GM03348 (cell line): Measurements from ENCODE around the gene THBS4.

Experiments
- DNase-seq: peaks from one replicate; pipeline ENCODE4 v3.0.0; 2012; ENCODE audit warnings: low spot score

The THBS4 gene

DNA sequence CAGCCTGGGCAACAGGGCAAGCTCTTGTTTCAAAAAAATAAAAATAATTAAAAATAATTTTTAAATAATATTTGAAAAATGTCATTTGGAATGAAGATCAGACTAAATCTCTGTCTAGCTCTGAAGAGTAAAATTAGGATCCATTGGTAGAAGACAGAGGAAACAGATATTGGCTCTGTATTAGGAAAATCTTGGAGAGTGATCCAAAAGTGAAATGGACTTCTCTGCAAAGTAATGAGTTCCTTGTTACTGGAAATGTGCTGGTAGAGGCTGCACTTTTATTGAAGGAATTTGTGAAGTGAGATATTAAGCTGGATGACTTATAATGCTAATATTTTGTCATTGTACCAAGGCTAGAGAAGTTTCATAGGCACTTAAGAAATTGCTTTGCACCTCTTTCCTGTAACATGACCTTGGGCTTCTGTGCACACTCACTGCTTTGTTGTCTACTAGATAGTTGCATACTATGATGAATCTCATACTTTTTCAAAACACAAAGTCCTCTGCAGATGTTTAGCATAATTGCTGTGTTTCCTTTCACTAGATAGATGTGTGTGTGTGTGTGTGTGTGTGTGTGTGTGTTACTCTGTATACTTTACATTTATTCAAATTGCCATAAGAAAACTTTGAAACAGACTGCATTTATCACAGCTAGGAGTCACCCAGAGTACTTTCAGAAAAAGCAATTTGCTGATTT is 13.1 kb downstream of the THBS4 start:
- no peak for DNase-seq

- no peak for DNase-seq
These were observed 17.3 kb downstream of the THBS4 start for GRCh38 chr5:80052464-80052863.

GRCh38 chr5:80054682-80055081 is 19.5 kb downstream of the THBS4 start:
- DNase-seq: peak; percentile 61

DNA sequence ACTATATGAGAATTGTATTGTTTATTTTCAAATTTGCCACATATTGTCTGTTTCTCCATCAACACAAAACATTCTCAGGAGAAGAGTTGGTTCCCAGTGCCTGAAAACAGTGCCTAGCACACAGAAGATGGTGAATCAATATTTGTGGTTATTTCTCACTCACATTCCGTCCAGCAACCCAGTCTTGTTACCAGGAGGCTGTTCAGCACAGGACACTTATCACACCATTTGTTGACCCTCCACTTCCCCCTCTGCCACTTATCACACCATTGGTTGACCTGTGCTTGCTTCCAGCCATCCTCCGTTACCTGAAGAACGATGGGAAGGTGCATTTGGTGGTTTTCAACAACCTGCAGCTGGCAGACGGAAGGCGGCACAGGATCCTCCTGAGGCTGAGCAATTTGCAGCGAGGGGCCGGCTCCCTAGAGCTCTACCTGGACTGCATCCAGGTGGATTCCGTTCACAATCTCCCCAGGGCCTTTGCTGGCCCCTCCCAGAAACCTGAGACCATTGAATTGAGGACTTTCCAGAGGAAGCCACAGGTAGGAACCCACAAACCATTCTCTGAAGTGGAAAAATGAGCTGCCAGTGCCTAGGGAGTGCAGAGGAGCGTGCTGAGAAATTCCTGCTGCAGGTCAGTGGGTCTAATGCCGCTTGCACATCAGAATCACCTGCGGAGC is 20.5 kb downstream of the THBS4 start:
- no peak for DNase-seq

GRCh38 chr5:80057099-80057498 is 22.0 kb downstream of the THBS4 start:
- DNase-seq: no peak

- peak; percentile 39 for DNase-seq
These were observed 22.8 kb downstream of the THBS4 start for GRCh38 chr5:80057921-80058320.

GRCh38 chr5:80059354-80059980 is 24.3 kb downstream of the THBS4 start:
- no peak for DNase-seq

DNA sequence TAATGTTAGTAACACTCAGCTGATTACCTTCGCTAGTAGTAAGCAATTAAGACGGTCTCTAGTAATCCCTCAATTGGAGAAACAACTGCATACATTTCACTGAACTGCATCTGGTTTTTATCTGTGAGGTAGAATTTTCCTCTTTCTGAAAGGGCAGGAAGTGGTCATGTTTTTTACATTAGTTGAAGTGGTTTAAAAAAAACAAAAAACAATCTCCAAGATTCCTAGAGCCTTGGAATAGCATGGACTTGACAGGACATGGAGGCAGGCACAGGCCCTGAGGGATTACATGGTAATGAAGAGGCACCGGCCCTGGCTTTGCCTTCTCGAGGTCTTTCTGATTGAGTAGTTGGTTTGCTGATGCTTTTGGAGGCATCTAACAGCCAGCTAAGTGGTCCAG is 25.8 kb downstream of the THBS4 start:
- DNase-seq: peak; percentile 47

DNA sequence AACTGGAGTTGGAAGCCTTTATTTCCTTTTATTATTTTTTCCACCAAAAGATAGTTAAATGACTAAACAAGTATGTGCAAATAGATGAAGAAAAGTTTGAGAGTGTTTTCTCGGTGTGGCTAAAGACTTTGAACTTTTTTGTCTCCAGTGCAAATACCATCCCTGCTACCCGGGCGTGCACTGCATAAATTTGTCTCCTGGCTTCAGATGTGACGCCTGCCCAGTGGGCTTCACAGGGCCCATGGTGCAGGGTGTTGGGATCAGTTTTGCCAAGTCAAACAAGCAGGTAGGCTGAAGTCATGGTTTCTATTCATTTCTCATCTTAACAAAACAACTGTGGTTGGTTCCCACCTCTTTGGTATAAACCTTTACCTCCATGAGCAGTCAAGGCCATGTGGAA is 26.4 kb downstream of the THBS4 start:
- no peak for DNase-seq

- peak; percentile 65 for DNase-seq
These were observed 29.0 kb downstream of the THBS4 start for GRCh38 chr5:80064124-80064523.

DNA sequence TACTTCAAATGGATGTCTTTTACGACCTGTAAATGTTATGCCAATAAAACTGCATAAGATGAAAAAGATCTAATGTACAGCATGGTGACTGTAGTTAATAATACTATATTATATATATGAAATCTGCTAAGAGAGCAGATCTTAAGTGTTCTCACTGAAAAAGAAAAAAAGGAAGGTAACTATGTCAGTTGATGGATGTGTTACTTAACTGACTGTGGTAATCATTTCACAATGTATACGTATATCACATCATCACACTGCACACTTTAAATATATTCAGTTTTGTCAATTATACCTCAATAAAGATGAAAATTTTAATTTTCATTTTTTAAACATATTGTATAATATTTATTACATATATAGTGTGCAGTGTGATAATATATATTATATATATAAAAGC is 31.9 kb downstream of the THBS4 start:
- no peak for DNase-seq

DNA sequence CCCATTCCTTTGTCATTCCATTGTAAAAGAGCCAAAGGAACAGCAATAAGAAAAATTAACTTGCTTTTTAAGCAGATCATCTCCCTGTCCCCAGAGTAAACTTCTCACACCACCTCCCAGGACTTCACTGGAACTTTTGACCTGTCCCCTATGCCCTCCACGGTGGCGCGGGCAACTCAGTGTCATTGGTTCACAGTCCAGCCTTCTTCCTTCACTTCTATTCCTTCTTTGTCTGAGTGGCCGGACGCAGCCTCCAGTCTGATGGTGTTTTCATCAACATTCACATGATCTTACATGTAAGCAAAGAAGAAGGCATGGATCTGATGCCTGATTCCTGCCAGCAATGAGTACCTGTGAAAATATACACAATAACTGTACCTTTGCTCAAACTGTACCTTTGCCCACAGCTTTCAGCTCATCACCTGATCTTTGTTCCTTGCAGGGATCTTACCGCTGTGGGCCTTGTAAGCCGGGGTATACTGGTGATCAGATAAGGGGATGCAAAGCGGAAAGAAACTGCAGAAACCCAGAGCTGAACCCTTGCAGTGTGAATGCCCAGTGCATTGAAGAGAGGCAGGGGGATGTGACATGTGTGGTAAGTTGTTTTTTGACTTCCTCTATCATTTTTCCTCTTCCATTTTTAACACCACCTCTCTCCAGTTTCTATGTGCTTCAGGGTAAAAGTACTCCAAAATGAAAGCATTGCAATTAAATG is 32.5 kb downstream of the THBS4 start:
- DNase-seq: no peak

DNA sequence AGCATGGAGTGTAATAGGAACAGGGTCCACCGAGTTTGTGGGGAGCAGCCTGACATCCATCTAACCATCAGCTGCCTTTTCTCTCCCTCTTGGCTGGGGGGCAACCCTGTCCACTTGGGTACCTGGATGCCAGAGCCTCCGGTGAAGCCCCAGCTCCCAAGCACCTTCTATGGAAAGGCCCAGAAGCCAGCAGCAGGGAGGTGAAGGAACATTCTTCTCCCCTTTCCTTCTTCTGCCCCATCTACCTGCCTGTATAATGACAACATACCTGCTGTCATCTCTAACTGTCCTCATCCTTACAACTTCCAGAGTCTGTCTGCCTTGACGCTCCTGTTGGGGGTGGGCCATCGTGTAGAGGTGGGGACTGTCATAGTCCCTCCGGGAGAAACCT is 33.1 kb downstream of the THBS4 start:
- no peak for DNase-seq

- DNase-seq: no peak
These were observed 33.6 kb downstream of the THBS4 start for GRCh38 chr5:80068775-80069174.

DNA sequence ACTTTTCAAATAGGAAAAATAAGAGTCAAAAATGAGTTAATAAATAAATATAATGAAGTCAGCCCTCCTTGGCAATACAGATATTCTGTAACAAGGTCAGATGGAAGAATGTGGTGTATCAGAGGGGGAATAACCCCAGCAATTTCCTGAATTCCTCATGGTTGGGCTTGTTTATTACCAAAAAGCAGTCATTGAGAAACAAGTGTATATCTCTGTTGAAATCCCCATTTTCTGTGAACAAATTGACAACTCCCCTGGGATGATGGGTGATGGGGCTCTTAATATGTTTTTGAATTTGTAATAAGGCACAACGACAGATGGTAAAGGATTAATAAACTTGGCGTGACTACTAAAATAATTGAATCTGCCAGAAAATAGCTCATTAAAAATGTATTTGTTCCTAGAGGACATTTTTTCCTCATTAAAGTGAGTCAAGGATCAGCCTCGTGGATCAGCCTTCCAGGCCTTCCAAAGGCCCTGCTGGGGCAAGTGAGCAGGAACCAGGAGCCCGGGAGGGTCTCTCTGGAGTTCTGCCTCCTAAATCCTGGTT is 34.2 kb downstream of the THBS4 start:
- DNase-seq: peak; percentile 67

GRCh38 chr5:80069918-80070318 is 34.8 kb downstream of the THBS4 start:
- DNase-seq: peak; percentile 58

GRCh38 chr5:80070338-80071056 is 35.3 kb downstream of the THBS4 start:
- DNase-seq: no peak

- DNase-seq: no peak
These were observed 36.4 kb downstream of the THBS4 start for GRCh38 chr5:80071510-80072021.

DNA sequence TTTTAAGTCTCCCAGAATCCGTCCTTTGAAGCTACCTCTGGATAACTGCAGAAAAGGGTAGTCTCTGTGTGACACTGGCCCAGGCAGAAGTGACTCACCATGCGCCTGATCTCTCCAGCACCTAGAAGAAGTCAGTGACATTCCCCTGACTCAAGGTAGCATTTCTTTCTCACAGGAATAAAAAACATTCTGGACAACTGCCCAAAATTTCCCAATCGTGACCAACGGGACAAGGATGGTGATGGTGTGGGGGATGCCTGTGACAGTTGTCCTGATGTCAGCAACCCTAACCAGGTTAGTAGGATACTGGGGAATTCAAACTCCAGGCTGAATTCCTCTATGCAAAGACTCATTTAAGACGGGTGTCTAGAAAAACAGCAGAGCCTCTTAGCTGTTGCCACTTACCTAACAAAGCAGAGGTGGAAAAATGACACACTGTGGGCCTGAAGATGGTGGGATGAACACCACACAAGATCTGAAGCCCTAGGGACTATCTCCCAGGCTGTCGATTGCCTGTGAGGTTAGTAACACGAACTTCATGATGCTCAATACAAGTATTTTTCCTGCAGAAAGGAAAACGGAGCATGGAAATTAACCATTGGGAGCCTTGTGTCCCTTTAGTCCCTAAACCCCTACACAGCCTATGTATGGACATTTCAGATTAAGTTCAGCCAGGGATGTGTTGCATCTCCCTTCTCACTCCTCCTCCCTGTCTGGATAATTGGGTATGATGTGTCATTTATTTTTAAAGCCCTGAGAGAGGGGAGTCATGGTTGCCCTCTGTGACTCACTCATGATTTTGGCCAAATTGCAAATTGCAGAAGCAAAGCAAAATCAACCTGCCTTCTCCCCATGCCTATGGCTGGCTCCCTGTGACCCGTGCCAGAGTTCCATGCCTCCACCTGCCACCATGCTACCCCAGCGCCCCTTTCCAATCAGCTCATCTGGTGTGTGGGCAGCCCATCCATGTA is 37.2 kb downstream of the THBS4 start:
- peak; percentile 28 for DNase-seq
